HEK293 (cell line): ENCODE measurements around the gene CKS1B.

Experiments used
- CTCF ChIA-PET: fragments of 350-600 bp; formaldehyde crosslinking; extraction: SDS; loops from one replicate; lab custom pipeline; 2021; ENCODE audit warnings: antibody characterized with exemption; lab: Yijun Ruan, JAX
- POLR2A ChIA-PET: fragments of 300-600 bp; formaldehyde crosslinking; extraction: SDS; loops from one replicate; lab custom pipeline; 2020; ENCODE audit warnings: antibody characterized with exemption, inconsistent platforms; lab: Yijun Ruan, JAX
- H3K27ac ChIP-seq: fragments of 200-500 bp; sonication (Bioruptor generic); 2 replicates; pipeline ENCODE4 v1.5.1; 2014; ENCODE audit warnings: low read depth, low read length, control low read depth, inconsistent platforms; ENCODE audit errors: extremely low read depth
- H3K36me3 ChIP-seq, 2 experiments: fragments of 200-500 bp in 1 of 2; sonication (Bioruptor generic) in 1 of 2; 1 replicate in 1 of 2; 2 replicates in 1 of 2; pipeline ENCODE4 v1.5.1; 2014 to 2017; ENCODE audit warnings: inconsistent platforms in 2 of 2, low read length in 2 of 2; ENCODE audit not compliant: control insufficient read depth in 2 of 2, insufficient read depth in 1 of 2
- H3K4me1 ChIP-seq: fragments of 200-500 bp; sonication (Bioruptor generic); 2 replicates; pipeline ENCODE4 v1.5.1; 2014; ENCODE audit warnings: mild to moderate bottlenecking, low read length, inconsistent platforms; ENCODE audit not compliant: control insufficient read depth, insufficient read depth
- H3K4me3 ChIP-seq: 2 replicates; pipeline ENCODE4 v1.5.1; 2011; ENCODE audit warnings: low read depth, mild to moderate bottlenecking, control low read depth, low read length, moderate library complexity
- H3K9me3 ChIP-seq: fragments of 200-500 bp; sonication (Bioruptor generic); 2 replicates; pipeline ENCODE4 v1.5.1; 2014; ENCODE audit warnings: low read depth, low read length, inconsistent platforms; ENCODE audit not compliant: control insufficient read depth, insufficient read depth
- BCL6B ChIP-seq: fragments of 450-650 bp; formaldehyde crosslinking; IDR thresholded peaks from 2 replicates; pipeline ENCODE4 v1.5.1; 2017; ENCODE audit warnings: missing biosample characterization, missing genetic modification characterization
- IKZF3 ChIP-seq: fragments of 450-650 bp; IDR thresholded peaks from 2 replicates; pipeline ENCODE4 v1.5.0; 2018; ENCODE audit warnings: missing biosample characterization, mild to moderate bottlenecking, missing genetic modification characterization, moderate library complexity
- KLF10 ChIP-seq: fragments of 450-650 bp; IDR thresholded peaks from 2 replicates; pipeline ENCODE4 v1.5.1; 2018; ENCODE audit warnings: missing biosample characterization, mild to moderate bottlenecking, missing genetic modification characterization
- KLF17 ChIP-seq: fragments of 450-650 bp; formaldehyde crosslinking; IDR thresholded peaks from 2 replicates; pipeline ENCODE4 v1.5.1; 2016; ENCODE audit warnings: missing biosample characterization, missing genetic modification characterization
- KLF7 ChIP-seq: fragments of 450-650 bp; formaldehyde crosslinking; IDR thresholded peaks from 2 replicates; pipeline ENCODE4 v1.5.1; 2016; ENCODE audit warnings: missing biosample characterization, missing genetic modification characterization, borderline replicate concordance
- MYNN ChIP-seq: fragments of 450-650 bp; formaldehyde crosslinking; IDR thresholded peaks from 2 replicates; pipeline ENCODE4 v1.5.1; 2016; ENCODE audit warnings: missing biosample characterization, missing genetic modification characterization, borderline replicate concordance
- SCRT1 ChIP-seq: fragments of 450-650 bp; formaldehyde crosslinking; IDR thresholded peaks from 2 replicates; pipeline ENCODE4 v1.5.1; 2016; ENCODE audit warnings: missing biosample characterization, missing genetic modification characterization, borderline replicate concordance
- ZBTB1 ChIP-seq: fragments of 450-650 bp; formaldehyde crosslinking; IDR thresholded peaks from 2 replicates; pipeline ENCODE4 v1.5.1; 2016; ENCODE audit warnings: missing biosample characterization, missing genetic modification characterization
- ZBTB44 ChIP-seq: fragments of 450-650 bp; IDR thresholded peaks from 2 replicates; pipeline ENCODE4 v1.5.1; 2018; ENCODE audit warnings: missing biosample characterization, mild to moderate bottlenecking, missing genetic modification characterization
- ZBTB8A ChIP-seq: fragments of 450-650 bp; formaldehyde crosslinking; IDR thresholded peaks from 2 replicates; pipeline ENCODE4 v1.5.1; 2016; ENCODE audit warnings: missing biosample characterization, missing genetic modification characterization
- ZNF19 ChIP-seq: fragments of 450-650 bp; formaldehyde crosslinking; IDR thresholded peaks from 2 replicates; pipeline ENCODE4; 2016; ENCODE audit warnings: missing biosample characterization, missing genetic modification characterization, low read depth
- ZNF223 ChIP-seq: fragments of 450-650 bp; formaldehyde crosslinking; IDR thresholded peaks from 2 replicates; pipeline ENCODE4 v1.5.1; 2016; ENCODE audit warnings: missing biosample characterization, missing genetic modification characterization
- ZNF324 ChIP-seq: fragments of 450-650 bp; formaldehyde crosslinking; IDR thresholded peaks from 2 replicates; pipeline ENCODE4 v1.5.1; 2016; ENCODE audit warnings: missing biosample characterization, missing genetic modification characterization
- ZNF398 ChIP-seq: fragments of 450-650 bp; formaldehyde crosslinking; IDR thresholded peaks from 2 replicates; pipeline ENCODE4 v1.5.1; 2017; ENCODE audit warnings: missing biosample characterization, missing genetic modification characterization
- ZNF48 ChIP-seq: fragments of 450-650 bp; formaldehyde crosslinking; IDR thresholded peaks from 2 replicates; pipeline ENCODE4 v1.5.1; 2016; ENCODE audit warnings: missing biosample characterization, missing genetic modification characterization
- ZNF488 ChIP-seq: fragments of 450-650 bp; formaldehyde crosslinking; IDR thresholded peaks from 2 replicates; pipeline ENCODE4 v1.5.1; 2016; ENCODE audit warnings: missing biosample characterization, missing genetic modification characterization
- ZNF530 ChIP-seq: fragments of 450-650 bp; formaldehyde crosslinking; IDR thresholded peaks from 2 replicates; pipeline ENCODE4 v1.5.1; 2016; ENCODE audit warnings: low read depth, missing biosample characterization, missing genetic modification characterization
- ZNF558 ChIP-seq: fragments of 450-650 bp; formaldehyde crosslinking; IDR thresholded peaks from 2 replicates; pipeline ENCODE4 v1.5.1; 2016; ENCODE audit warnings: missing biosample characterization, missing genetic modification characterization
- ZNF571 ChIP-seq: fragments of 450-650 bp; formaldehyde crosslinking; IDR thresholded peaks from 2 replicates; pipeline ENCODE4 v1.5.0; 2017; ENCODE audit warnings: missing biosample characterization, missing genetic modification characterization
- ZNF585B ChIP-seq: fragments of 450-650 bp; formaldehyde crosslinking; IDR thresholded peaks from 2 replicates; pipeline ENCODE4 v1.5.1; 2016; ENCODE audit warnings: missing biosample characterization, missing genetic modification characterization
- ZNF664 ChIP-seq: fragments of 450-650 bp; formaldehyde crosslinking; IDR thresholded peaks from 2 replicates; pipeline ENCODE4 v1.5.1; 2016; ENCODE audit warnings: missing biosample characterization, missing genetic modification characterization
- ZNF776 ChIP-seq: fragments of 450-650 bp; formaldehyde crosslinking; IDR thresholded peaks from 2 replicates; pipeline ENCODE4 v1.5.0; 2017; ENCODE audit warnings: missing biosample characterization, missing genetic modification characterization, borderline replicate concordance
- ZSCAN5A ChIP-seq: fragments of 450-650 bp; formaldehyde crosslinking; IDR thresholded peaks from 2 replicates; pipeline ENCODE4 v1.5.1; 2016; ENCODE audit warnings: missing biosample characterization, missing genetic modification characterization
- TF ChIP-seq, protein P1 (sequence below): fragments of 450-650 bp; formaldehyde crosslinking; IDR thresholded peaks from 2 replicates; pipeline ENCODE4 v1.5.1; 2016; ENCODE audit warnings: missing biosample characterization, missing genetic modification characterization
- TF ChIP-seq, protein P2 (sequence below): fragments of 450-650 bp; formaldehyde crosslinking; IDR thresholded peaks from 2 replicates; pipeline ENCODE4 v1.5.1; 2017; ENCODE audit warnings: missing biosample characterization, missing genetic modification characterization

The CKS1B gene

DNA sequence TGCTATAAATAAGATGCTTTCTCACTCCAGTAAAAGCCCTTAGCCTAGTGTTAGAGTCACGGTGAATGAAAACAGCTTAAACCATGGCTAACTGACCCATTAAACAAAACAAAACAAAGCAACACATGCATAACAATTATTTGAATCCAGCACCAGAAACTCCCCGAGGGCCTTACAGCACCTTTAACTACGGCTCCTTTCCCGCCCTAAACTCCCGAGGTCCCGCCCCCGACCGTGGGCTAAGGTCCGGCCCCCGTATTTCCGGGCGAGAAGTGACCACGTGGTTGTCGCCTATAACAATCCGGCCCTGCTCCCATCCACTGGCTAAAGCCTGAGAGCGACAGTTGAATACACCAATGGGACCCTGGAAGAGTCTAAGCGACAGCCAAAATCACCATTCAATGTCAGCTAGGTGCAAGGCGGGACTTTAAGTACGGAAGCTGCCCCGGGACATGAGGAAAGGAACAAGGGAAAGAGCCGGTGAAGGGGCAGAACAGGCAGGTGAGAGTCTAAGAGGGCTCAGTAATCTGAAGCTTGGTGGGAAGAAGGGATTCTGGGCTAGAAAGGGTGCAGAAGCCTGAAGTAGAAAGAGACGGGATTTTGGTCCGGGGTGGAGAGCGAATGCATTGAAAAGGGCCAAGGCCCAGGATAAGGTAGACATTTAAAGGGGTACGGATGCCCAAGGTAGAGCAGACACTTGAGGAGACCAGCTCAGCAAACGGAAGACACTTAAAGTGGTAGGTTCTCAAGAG lies 8.6 kb downstream of the CKS1B start, which contains the start of gene FLAD1:
Gene FLAD1 (plus strand): TSS at position 448 of the 752 bp plus-strand sequence. CDS start 351 bp downstream, outside the sequence.
- no peaks in the 10 kb centered on the region for H3K4me1 ChIP-seq
- ChIA-PET POLR2A (interaction anchor here (0.5 to 3.3 kb wide), 20 partner anchors 10 to 325 kb away, joined by 3 to 66 read pairs (median 5); partner anchors contain the start of genes ADAM15, CKS1B, LENEP and PBXIP1), CTCF (interaction anchor here (0.6 to 3.6 kb wide), 13 partner anchors 9 to 1338 kb away, joined by 3 to 55 read pairs (median 4); partner anchors contain the start of genes CKS1B, KRTCAP2, LENEP and PBXIP1)
- H3K36me3 ChIP-seq: peaks cover 7 to 37% of the 10 kb centered on the region in 2 experiments; a peak in 2 of 3 replicates
- peak within 1 kb of the TSS; percentile 73 for H3K27ac ChIP-seq
- H3K4me3 ChIP-seq: peak within 1 kb of the TSS; percentile 70
- H3K9me3 ChIP-seq: no peaks in the 10 kb centered on the region
- peak; percentile 20; the same call in 1 of the 2 replicates for TF ChIP-seq KLF17 (tag by site-specific recombination)
- TF ChIP-seq ZNF664 (tag by site-specific recombination): no peak
- TF ChIP-seq ZNF558 (tag by site-specific recombination): no peak
- TF ChIP-seq ZNF571 (tag by site-specific recombination): no peak
- TF ChIP-seq KLF10 (tag by site-specific recombination): peak; percentile 72
- TF ChIP-seq ZNF19: no peak
- TF ChIP-seq, protein P1, sequence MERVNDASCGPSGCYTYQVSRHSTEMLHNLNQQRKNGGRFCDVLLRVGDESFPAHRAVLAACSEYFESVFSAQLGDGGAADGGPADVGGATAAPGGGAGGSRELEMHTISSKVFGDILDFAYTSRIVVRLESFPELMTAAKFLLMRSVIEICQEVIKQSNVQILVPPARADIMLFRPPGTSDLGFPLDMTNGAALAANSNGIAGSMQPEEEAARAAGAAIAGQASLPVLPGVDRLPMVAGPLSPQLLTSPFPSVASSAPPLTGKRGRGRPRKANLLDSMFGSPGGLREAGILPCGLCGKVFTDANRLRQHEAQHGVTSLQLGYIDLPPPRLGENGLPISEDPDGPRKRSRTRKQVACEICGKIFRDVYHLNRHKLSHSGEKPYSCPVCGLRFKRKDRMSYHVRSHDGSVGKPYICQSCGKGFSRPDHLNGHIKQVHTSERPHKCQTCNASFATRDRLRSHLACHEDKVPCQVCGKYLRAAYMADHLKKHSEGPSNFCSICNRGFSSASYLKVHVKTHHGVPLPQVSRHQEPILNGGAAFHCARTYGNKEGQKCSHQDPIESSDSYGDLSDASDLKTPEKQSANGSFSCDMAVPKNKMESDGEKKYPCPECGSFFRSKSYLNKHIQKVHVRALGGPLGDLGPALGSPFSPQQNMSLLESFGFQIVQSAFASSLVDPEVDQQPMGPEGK (tag by site-specific recombination): peak; percentile 86
- TF ChIP-seq IKZF3: no peak
- no peak for TF ChIP-seq ZBTB1 (tag by site-specific recombination)
- TF ChIP-seq BCL6B (tag by site-specific recombination): no peak
- TF ChIP-seq ZSCAN5A (tag by site-specific recombination): no peak
- peak; percentile 42; the same call in 1 of the 2 replicates for TF ChIP-seq ZBTB8A
- TF ChIP-seq, protein P2, sequence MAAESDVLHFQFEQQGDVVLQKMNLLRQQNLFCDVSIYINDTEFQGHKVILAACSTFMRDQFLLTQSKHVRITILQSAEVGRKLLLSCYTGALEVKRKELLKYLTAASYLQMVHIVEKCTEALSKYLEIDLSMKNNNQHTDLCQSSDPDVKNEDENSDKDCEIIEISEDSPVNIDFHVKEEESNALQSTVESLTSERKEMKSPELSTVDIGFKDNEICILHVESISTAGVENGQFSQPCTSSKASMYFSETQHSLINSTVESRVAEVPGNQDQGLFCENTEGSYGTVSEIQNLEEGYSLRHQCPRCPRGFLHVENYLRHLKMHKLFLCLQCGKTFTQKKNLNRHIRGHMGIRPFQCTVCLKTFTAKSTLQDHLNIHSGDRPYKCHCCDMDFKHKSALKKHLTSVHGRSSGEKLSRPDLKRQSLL: no peak
- no peak for TF ChIP-seq ZNF48 (tag by site-specific recombination)
- TF ChIP-seq ZNF585B (tag by site-specific recombination): no peak
- TF ChIP-seq SCRT1 (tag by site-specific recombination): no peak
- TF ChIP-seq ZBTB44 (tag by site-specific recombination): 0 out of 2 replicates have a peak, but pooled peaks have one; percentile 8
- TF ChIP-seq ZNF398 (tag by site-specific recombination): no peak
- no peak for TF ChIP-seq KLF7 (tag by site-specific recombination)
- no peak for TF ChIP-seq ZNF488
- TF ChIP-seq ZNF530: peak; percentile 96
- peak; percentile 38; the same call in 1 of the 2 replicates for TF ChIP-seq ZNF324
- no peak for TF ChIP-seq ZNF223 (tag by site-specific recombination)
- TF ChIP-seq MYNN (tag by site-specific recombination): no peak
- TF ChIP-seq ZNF776 (tag by site-specific recombination): no peak
